ENCODE data around the gene NCAN. TPM values are rescaled to one million over a fixed set of nuclear protein-coding genes. Genes with fewer than 3 reads are reported as not detected.

NCAN gene
- total and polyA plus RNA-seq, 2 of the 13 experiments (the other 11 are each of a cell fraction or from before 2014, with no cell fraction given): not detected

- no peak for TF ChIP-seq KAT2B (IDR thresholded peaks at IDR 0.05; ENCODE audit: borderline replicate concordance, low read depth, low read length)
- TF ChIP-seq ZNF256 (CRISPR knock-in tag; conservative IDR thresholded peaks at IDR 0.05): no peak
- TF ChIP-seq CEBPB (IDR thresholded peaks at IDR 0.05; ENCODE audit: borderline replicate concordance, low read depth, low read length): peak; percentile 95
- peak; percentile 71; the same call in 1 of the 2 replicates for TF ChIP-seq ZNF619 (CRISPR knock-in tag; IDR thresholded peaks at IDR 0.05)
- TF ChIP-seq ZNF7 (CRISPR knock-in tag; IDR thresholded peaks at IDR 0.05): no peak
- TF ChIP-seq ZNF75D (CRISPR knock-in tag; IDR thresholded peaks at IDR 0.05; ENCODE audit: borderline replicate concordance): no peak
- peak; percentile 92 for TF ChIP-seq FOXA3 (CRISPR knock-in tag; IDR thresholded peaks at IDR 0.05)
- peak; percentile 52 for TF ChIP-seq POLR2G (IDR thresholded peaks at IDR 0.05; ENCODE audit: low read depth, low read length)
- TF ChIP-seq SP4 (CRISPR knock-in tag; IDR thresholded peaks at IDR 0.05): peak; percentile 69; the same call in 1 of the 2 replicates
- no peak for TF ChIP-seq ZBTB37 (CRISPR knock-in tag; IDR thresholded peaks at IDR 0.05)
- TF ChIP-seq ZSCAN29 (CRISPR knock-in tag; conservative IDR thresholded peaks at IDR 0.05): no peak
- TF ChIP-seq ZNF232 (CRISPR knock-in tag; IDR thresholded peaks at IDR 0.05; ENCODE audit: borderline replicate concordance): no peak
- no peak for TF ChIP-seq TFE3 (CRISPR knock-in tag; IDR thresholded peaks at IDR 0.05)
- peak; percentile 93 for TF ChIP-seq ATF3 (CRISPR knock-in tag; IDR thresholded peaks at IDR 0.05)
- no peak for TF ChIP-seq TBL1XR1 (IDR thresholded peaks at IDR 0.05; ENCODE audit: borderline replicate concordance, low read length, partially characterized antibody)
- TF ChIP-seq GLMP (CRISPR knock-in tag; IDR thresholded peaks at IDR 0.05; ENCODE audit: borderline replicate concordance): no peak
- TF ChIP-seq ZNF772 (CRISPR knock-in tag; IDR thresholded peaks at IDR 0.05): peak; percentile 64; the same call in 1 of the 2 replicates
- TF ChIP-seq TRAFD1 (CRISPR knock-in tag; IDR thresholded peaks at IDR 0.05; ENCODE audit: borderline replicate concordance): no peak
- no peak for TF ChIP-seq SMAD9 (CRISPR knock-in tag; IDR thresholded peaks at IDR 0.05)
- no peak for TF ChIP-seq NRL (CRISPR knock-in tag; IDR thresholded peaks at IDR 0.05; ENCODE audit: borderline replicate concordance)
- no peak for TF ChIP-seq CREB3 (CRISPR knock-in tag; IDR thresholded peaks at IDR 0.05)
Measured at GRCh38 chr19:19171821-19172532, 39.8 kb upstream of the NCAN start (continued).

Data from HepG2 (cell line).